H1 (cell line): Measurements from ENCODE around the gene DHRS12. TPM values are rescaled to one million over a fixed set of nuclear protein-coding genes. Genes with fewer than 3 reads are reported as not detected.

Source experiments
- CHD1 ChIP-seq: IDR thresholded peaks from 2 replicates; pipeline ENCODE4 v1.6.1; 2012; ENCODE audit warnings: low read depth, low read length, improper control_type of control experiment
- CHD2 ChIP-seq: IDR thresholded peaks from 2 replicates; pipeline ENCODE4 v1.6.1; 2012; ENCODE audit warnings: low read length, improper control_type of control experiment
- EGR1 ChIP-seq: IDR thresholded peaks from 2 replicates; pipeline ENCODE4 v1.6.1; 2011; ENCODE audit warnings: low read depth, low read length, borderline replicate concordance
- GTF2F1 ChIP-seq: IDR thresholded peaks from 2 replicates; pipeline ENCODE4 v1.6.1; 2012; ENCODE audit warnings: low read depth, low read length, improper control_type of control experiment, borderline replicate concordance
- KDM4A ChIP-seq: IDR thresholded peaks from one replicate; pipeline ENCODE4 v1.7.1; 2012; ENCODE audit warnings: low read depth, mild to moderate bottlenecking, moderate library complexity, low read length, inconsistent platforms; ENCODE audit not compliant: severe bottlenecking
- PHF8 ChIP-seq: fragments of 200-600 bp; sonication (generic); conservative IDR thresholded peaks from 2 replicates; pipeline ENCODE4 v1.7.1; 2012; ENCODE audit warnings: low read depth, mild to moderate bottlenecking, inconsistent platforms, low read length, moderate library complexity
- POU5F1 ChIP-seq: IDR thresholded peaks from 2 replicates; pipeline ENCODE4 v1.6.1; 2011; ENCODE audit warnings: low read depth, mild to moderate bottlenecking, low read length, moderate library complexity
- RAD21 ChIP-seq, 2 experiments: IDR thresholded peaks in 1 of 2; conservative IDR thresholded peaks in 1 of 2; 2 replicates each; pipeline ENCODE4 v1.6.1; 2011; ENCODE audit warnings: low read depth in 2 of 2, low read length in 2 of 2, improper control_type of control experiment in 1 of 2, inconsistent platforms in 1 of 2, mild to moderate bottlenecking in 1 of 2, moderate library complexity in 1 of 2
- RNF2 ChIP-seq: fragments of 200-900, 300-1000 bp; sonication (generic); IDR thresholded peaks from 2 replicates; pipeline ENCODE4 v1.7.1; 2016; ENCODE audit warnings: borderline replicate concordance, low read depth, mild to moderate bottlenecking, antibody characterized with exemption, low read length; ENCODE audit not compliant: poor library complexity, severe bottlenecking; ENCODE audit errors: missing control alignments
- TCF12 ChIP-seq: IDR thresholded peaks from 2 replicates; pipeline ENCODE4 v1.6.1; 2011; ENCODE audit warnings: low read depth, mild to moderate bottlenecking, low read length
- TEAD4 ChIP-seq: IDR thresholded peaks from 2 replicates; pipeline ENCODE4 v1.6.1; 2012; ENCODE audit warnings: low read depth, low read length, inconsistent platforms, mixed read lengths
- polyA plus RNA-seq, 7 experiments: library from polyadenylated mRNA; depleted of rRNA in 3 of 7; stranded (reverse) in 5 of 7; unstranded in 2 of 7; fragments of >200 nt in 5 of 7; fragments of 200-250 nt in 2 of 7; gene quantifications; 1 replicate in 5 of 7; 2 replicates in 1 of 7; 4 replicates in 1 of 7; pipeline versions ENCODE4 v1.2.1 to v1.2.3, GENCODE V29; 2011 to 2013; ENCODE audit warnings: missing spikeins in 2 of 7, mixed read lengths in 2 of 7
- total RNA-seq: library from RNA; stranded (reverse); fragmentation: NEBNext Ultra II Directional; extraction: Animal tissue kit (Norgen Biotek cat#: 25700); gene quantifications from 2 replicates; pipeline ENCODE4 v1.2.1, GENCODE V29; 2021
- TF ChIP-seq, protein P1 (sequence below), 3 experiments: IDR thresholded peaks; 1 replicate in 2 of 3; 2 replicates in 1 of 3; pipeline versions ENCODE4 v1.5.1 to v1.6.1; 2011; ENCODE audit warnings: low read length in 3 of 3, mild to moderate bottlenecking in 3 of 3, inconsistent platforms in 2 of 3, low read depth in 1 of 3, moderate library complexity in 1 of 3; ENCODE audit not compliant: insufficient read depth in 1 of 3; ENCODE audit errors: control extremely low read depth in 1 of 3

DHRS12 gene
- total and polyA plus RNA-seq, 2 of the 8 experiments (the other 6 are each of a cell fraction or from before 2014, with no cell fraction given), result 8.7 TPM

DNA sequence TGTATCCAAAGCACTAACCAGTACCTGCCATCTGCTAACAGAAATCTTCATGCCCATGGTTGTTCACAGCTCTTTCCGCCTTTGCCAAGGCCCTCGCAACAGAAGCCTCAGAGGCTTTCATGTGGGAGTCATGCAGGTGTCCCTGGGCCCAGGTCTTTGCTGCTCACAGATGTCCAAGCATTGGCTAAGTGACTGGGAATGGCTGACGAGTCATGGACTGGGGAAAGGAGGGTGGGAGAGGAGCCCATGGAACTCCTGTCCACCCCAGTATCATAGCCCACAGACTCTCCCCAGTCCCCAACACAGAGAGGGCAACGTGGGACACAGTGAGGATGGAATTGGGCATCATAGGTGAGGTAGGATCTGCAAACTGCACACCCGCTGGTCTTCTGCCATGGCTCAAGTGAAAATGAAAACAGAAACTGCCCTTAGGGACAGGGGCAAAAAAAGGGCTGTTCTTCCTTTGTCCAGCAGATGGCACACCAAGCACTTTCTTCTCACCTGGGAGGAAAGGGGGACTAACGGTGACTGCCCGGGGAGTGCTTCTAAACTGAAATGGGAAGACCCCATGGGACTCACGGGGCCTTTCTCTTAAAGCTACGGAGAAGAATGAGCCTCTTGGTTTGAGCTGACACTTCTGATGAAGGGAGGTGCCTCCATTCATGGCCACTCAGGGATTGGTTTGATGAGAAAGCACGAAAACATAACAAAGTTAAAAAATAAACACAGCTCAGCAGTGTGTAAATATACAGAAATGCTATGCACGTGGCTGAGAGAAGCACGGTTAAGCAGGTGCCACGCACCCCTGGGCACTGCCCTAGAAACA is 11.1 kb upstream of the DHRS12 start (continued):
- TF ChIP-seq CHD1 (no peak), KDM4A (no peak), POU5F1 (no peak), EGR1 (peak; percentile 46; the same call in 1 of the 2 replicates), RNF2 (no peak), CHD2 (no peak), RAD21 (IDR thresholded peaks at IDR 0.05 in 1 of 2, conservative IDR thresholded peaks at IDR 0.05 in 1 of 2; ENCODE audit: low read depth in 2 of 2, low read length in 2 of 2) (peak; percentile 85 to 94), PHF8 (no peak), TEAD4 (no peak), TCF12 (0 out of 2 replicates have a peak, but pooled peaks have one; percentile 30), GTF2F1 (no peak)
- TF ChIP-seq, protein P1, sequence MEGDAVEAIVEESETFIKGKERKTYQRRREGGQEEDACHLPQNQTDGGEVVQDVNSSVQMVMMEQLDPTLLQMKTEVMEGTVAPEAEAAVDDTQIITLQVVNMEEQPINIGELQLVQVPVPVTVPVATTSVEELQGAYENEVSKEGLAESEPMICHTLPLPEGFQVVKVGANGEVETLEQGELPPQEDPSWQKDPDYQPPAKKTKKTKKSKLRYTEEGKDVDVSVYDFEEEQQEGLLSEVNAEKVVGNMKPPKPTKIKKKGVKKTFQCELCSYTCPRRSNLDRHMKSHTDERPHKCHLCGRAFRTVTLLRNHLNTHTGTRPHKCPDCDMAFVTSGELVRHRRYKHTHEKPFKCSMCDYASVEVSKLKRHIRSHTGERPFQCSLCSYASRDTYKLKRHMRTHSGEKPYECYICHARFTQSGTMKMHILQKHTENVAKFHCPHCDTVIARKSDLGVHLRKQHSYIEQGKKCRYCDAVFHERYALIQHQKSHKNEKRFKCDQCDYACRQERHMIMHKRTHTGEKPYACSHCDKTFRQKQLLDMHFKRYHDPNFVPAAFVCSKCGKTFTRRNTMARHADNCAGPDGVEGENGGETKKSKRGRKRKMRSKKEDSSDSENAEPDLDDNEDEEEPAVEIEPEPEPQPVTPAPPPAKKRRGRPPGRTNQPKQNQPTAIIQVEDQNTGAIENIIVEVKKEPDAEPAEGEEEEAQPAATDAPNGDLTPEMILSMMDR (IDR thresholded peaks at IDR 0.05; ENCODE audit: control extremely low read depth in 1 of 3, insufficient read depth in 1 of 3, low read depth in 1 of 3, low read length in 3 of 3), result peak; percentile 60 to 92 (median 86)
